SK-N-SH treated with all-trans-retinoic acid at 6 μM for 48 hours (cell line): ENCODE measurements around the gene TLCD1.
A peak's percentile ranks its signal among the peaks of the same experiment; 100 is the strongest.

Source experiments
- ATAC-seq: fragments of 200-7000 bp; cut with Tn5 transposase; 3 replicates; pipeline ENCODE4 v1.9.1; 2020; ENCODE audit warnings: mild to moderate bottlenecking, moderate library complexity
- BACH2 ChIP-seq: fragments of 250-450 bp; sonication (Bioruptor Pico); IDR thresholded peaks from 2 replicates; pipeline ENCODE4 v1.9.0; 2021; ENCODE audit warnings: mild to moderate bottlenecking, borderline replicate concordance
- CSDC2 ChIP-seq: fragments of 250-450 bp; sonication (Bioruptor Pico); IDR thresholded peaks from 2 replicates; pipeline ENCODE4 v1.5.0; 2020; ENCODE audit warnings: mild to moderate bottlenecking, moderate library complexity
- ESRRG ChIP-seq: fragments of 250-450 bp; sonication (Bioruptor Pico); IDR thresholded peaks from 2 replicates; pipeline ENCODE4 v1.6.1; 2021; ENCODE audit warnings: mild to moderate bottlenecking
- GLIS3 ChIP-seq: fragments of 250-450 bp; sonication (Bioruptor Pico); IDR thresholded peaks from 2 replicates; pipeline ENCODE4 v1.5.0; 2020; ENCODE audit warnings: mild to moderate bottlenecking, moderate library complexity
- ISL1 ChIP-seq: fragments of 250-450 bp; sonication (Bioruptor Pico); IDR thresholded peaks from 2 replicates; pipeline ENCODE4 v2.1.2; 2022; ENCODE audit warnings: mild to moderate bottlenecking, moderate library complexity
- OSR1 ChIP-seq: fragments of 250-450 bp; sonication (Bioruptor Pico); IDR thresholded peaks from 2 replicates; pipeline ENCODE4 v1.8.0; 2022; ENCODE audit warnings: moderate library complexity, mild to moderate bottlenecking, inconsistent platforms
- PPARA ChIP-seq: fragments of 250-450 bp; sonication (Bioruptor Pico); IDR thresholded peaks from 2 replicates; pipeline ENCODE4 v1.5.0; 2020; ENCODE audit warnings: mild to moderate bottlenecking, borderline replicate concordance
- SNAI2 ChIP-seq: fragments of 250-450 bp; sonication (Bioruptor Pico); IDR thresholded peaks from 2 replicates; pipeline ENCODE4 v1.5.0; 2020; ENCODE audit warnings: mild to moderate bottlenecking, moderate library complexity
- TCF4 ChIP-seq: fragments of 250-450 bp; sonication (Bioruptor Pico); IDR thresholded peaks from 2 replicates; pipeline ENCODE4 v1.8.0; 2021; ENCODE audit warnings: mild to moderate bottlenecking, moderate library complexity, borderline replicate concordance
- TOX ChIP-seq: fragments of 250-450 bp; sonication (Bioruptor Pico); IDR thresholded peaks from 2 replicates; pipeline ENCODE4 v1.8.0; 2021; ENCODE audit warnings: mild to moderate bottlenecking, moderate library complexity, borderline replicate concordance
- ZFP30 ChIP-seq: fragments of 450-650 bp; formaldehyde crosslinking; IDR thresholded peaks from 2 replicates; pipeline ENCODE4 v1.5.0; 2022; ENCODE audit warnings: mild to moderate bottlenecking, moderate library complexity
- ZNF565 ChIP-seq: fragments of 450-650 bp; formaldehyde crosslinking; conservative IDR thresholded peaks from 2 replicates; pipeline ENCODE4 v1.5.0; 2020; ENCODE audit warnings: low read depth, mild to moderate bottlenecking, moderate library complexity
- ZNF8 ChIP-seq: fragments of 450-650 bp; formaldehyde crosslinking; IDR thresholded peaks from 2 replicates; pipeline ENCODE4 v1.5.0; 2020; ENCODE audit warnings: mild to moderate bottlenecking, moderate library complexity
- TF ChIP-seq, protein P1 (sequence below): fragments of 250-450 bp; sonication (Bioruptor Pico); IDR thresholded peaks from 2 replicates; pipeline ENCODE4 v1.5.1; 2021; ENCODE audit warnings: mild to moderate bottlenecking, moderate library complexity
- TF ChIP-seq, protein P2 (sequence below): fragments of 250-450 bp; sonication (Bioruptor Pico); IDR thresholded peaks from 2 replicates; pipeline ENCODE4 v1.8.0; 2021; ENCODE audit warnings: low read depth, mild to moderate bottlenecking, moderate library complexity, borderline replicate concordance
- TF ChIP-seq, protein P3 (sequence below): fragments of 250-450 bp; sonication (Bioruptor Pico); IDR thresholded peaks from 2 replicates; pipeline ENCODE4 v1.8.0; 2020; ENCODE audit warnings: mild to moderate bottlenecking, moderate library complexity, borderline replicate concordance
- TF ChIP-seq, protein P4 (sequence below): fragments of 250-450 bp; sonication (Bioruptor Pico); IDR thresholded peaks from 2 replicates; pipeline ENCODE4 v1.5.0; 2020; ENCODE audit warnings: mild to moderate bottlenecking, moderate library complexity

The TLCD1 gene

DNA sequence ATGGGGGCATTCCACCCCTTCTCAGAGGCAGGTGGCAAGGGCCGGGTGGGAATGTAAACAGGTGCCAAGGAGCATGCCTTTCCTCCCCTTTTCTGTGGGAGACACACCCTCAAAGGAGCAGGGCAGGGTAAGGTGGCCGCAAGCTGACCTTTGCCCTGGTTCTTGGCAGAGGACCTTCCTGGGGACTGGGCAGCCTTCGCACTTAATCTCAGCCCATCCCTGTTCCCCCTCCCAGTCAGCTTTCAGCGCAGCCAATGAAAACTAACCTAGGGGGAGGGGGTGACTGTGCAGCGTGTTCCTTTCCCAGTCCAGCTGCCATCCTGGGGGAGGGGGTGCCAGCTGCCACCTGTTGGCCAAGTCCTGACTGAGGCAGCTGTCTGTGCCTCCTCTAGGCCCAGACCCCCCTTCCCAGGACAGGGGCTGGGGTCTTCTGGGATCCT is 20.6 kb upstream of the TLCD1 start:
- ATAC-seq: no peak
- TF ChIP-seq, protein P1, sequence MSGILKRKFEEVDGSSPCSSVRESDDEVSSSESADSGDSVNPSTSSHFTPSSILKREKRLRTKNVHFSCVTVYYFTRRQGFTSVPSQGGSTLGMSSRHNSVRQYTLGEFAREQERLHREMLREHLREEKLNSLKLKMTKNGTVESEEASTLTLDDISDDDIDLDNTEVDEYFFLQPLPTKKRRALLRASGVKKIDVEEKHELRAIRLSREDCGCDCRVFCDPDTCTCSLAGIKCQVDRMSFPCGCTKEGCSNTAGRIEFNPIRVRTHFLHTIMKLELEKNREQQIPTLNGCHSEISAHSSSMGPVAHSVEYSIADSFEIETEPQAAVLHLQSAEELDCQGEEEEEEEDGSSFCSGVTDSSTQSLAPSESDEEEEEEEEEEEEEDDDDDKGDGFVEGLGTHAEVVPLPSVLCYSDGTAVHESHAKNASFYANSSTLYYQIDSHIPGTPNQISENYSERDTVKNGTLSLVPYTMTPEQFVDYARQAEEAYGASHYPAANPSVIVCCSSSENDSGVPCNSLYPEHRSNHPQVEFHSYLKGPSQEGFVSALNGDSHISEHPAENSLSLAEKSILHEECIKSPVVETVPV: no peak
- TF ChIP-seq ZNF8 (CRISPR knock-in tag): no peak
- TF ChIP-seq BACH2: no peak
- no peak for TF ChIP-seq PPARA
- no peak for TF ChIP-seq TOX (CRISPR knock-in tag)
- TF ChIP-seq, protein P2, sequence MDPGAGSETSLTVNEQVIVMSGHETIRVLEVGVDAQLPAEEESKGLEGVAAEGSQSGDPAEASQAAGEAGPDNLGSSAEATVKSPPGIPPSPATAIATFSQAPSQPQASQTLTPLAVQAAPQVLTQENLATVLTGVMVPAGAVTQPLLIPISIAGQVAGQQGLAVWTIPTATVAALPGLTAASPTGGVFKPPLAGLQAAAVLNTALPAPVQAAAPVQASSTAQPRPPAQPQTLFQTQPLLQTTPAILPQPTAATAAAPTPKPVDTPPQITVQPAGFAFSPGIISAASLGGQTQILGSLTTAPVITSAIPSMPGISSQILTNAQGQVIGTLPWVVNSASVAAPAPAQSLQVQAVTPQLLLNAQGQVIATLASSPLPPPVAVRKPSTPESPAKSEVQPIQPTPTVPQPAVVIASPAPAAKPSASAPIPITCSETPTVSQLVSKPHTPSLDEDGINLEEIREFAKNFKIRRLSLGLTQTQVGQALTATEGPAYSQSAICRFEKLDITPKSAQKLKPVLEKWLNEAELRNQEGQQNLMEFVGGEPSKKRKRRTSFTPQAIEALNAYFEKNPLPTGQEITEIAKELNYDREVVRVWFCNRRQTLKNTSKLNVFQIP (CRISPR knock-in tag): no peak
- TF ChIP-seq ESRRG (CRISPR knock-in tag): no peak
- TF ChIP-seq ISL1: no peak

DNA sequence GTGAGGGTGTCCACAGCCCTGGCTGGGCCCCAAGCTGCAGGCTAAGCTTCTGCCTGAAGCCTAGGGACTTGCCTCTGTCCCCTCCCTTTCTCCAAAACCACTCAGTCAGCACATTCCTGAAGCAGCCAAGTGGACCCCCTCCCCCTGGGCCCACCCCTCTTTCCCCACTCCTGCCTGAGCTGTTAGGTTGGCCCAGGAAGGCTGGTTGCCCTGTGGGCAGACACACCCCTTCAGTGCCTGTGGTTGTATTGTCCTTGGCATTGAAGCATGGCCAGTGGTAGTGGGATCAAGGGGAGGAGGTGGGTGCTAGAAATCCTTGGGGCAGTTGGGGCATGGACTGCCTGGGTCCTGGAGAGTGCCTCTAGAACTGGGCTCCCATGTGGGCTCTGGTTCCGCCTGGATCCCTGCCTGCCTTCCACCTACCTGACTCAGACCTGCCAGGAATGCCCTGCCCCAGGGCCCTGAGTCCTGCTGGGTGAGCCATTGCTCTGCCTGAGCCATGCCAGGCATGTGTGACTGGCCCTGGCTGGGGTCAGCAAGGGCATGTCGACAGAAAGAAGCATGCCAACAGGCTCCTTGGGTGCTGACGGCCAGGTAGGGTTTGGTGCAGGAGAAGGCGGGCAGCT is 19.9 kb upstream of the TLCD1 start:
- ATAC-seq: no peak
- no peak for TF ChIP-seq ESRRG (CRISPR knock-in tag)
- TF ChIP-seq SNAI2 (CRISPR knock-in tag): no peak

DNA sequence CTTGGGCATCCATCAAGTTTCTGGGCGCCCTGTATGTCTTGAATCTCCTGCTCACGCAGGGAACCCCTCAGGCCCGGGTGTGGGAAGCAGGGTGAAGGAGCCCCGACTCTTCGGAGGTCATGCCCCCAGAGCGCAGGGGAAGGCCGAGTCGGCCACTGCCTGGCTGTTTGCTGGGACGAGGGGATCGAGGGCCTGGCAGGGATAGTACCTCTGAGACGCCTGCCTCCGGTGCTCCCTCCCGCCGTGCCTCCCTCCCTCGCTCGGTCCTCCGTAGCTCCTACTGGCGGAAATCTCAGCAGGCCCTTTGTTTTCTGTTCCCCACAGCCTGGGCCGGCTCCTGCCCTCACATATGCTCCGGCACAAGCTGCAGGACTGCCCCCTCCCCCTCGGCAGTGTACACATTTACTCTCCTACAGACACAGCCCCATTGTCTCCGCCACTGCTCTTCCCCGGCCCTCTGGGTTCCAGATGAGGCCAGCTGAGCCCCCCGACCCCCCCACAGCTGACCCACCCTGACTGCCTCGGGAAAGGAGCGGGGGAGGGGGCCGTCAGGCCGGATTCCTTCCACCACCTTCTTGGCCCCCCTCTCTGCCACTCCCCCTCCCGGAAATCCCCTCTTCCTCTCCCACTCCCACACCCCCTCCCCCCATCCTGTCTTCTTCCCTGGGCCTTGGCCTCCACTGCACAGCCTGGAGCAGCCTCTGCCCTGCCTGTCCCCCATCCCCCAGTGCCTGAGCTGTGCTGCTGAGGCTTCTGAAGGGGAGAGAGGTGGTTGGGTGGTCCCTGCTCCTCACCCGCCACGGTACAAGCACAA is 19.1 kb upstream of the TLCD1 start:
- peak; percentile 6 for ATAC-seq
- no peak for TF ChIP-seq ZFP30 (CRISPR knock-in tag)
- no peak for TF ChIP-seq ZNF565
- no peak for TF ChIP-seq BACH2
- no peak for TF ChIP-seq ISL1
- TF ChIP-seq CSDC2: no peak
- TF ChIP-seq ESRRG (CRISPR knock-in tag): no peak
- TF ChIP-seq ZNF8 (CRISPR knock-in tag): no peak
- no peak for TF ChIP-seq PPARA
- TF ChIP-seq SNAI2 (CRISPR knock-in tag): no peak
- no peak for TF ChIP-seq TOX (CRISPR knock-in tag)
- TF ChIP-seq GLIS3 (CRISPR knock-in tag): no peak
- no peak for TF ChIP-seq TCF4

DNA sequence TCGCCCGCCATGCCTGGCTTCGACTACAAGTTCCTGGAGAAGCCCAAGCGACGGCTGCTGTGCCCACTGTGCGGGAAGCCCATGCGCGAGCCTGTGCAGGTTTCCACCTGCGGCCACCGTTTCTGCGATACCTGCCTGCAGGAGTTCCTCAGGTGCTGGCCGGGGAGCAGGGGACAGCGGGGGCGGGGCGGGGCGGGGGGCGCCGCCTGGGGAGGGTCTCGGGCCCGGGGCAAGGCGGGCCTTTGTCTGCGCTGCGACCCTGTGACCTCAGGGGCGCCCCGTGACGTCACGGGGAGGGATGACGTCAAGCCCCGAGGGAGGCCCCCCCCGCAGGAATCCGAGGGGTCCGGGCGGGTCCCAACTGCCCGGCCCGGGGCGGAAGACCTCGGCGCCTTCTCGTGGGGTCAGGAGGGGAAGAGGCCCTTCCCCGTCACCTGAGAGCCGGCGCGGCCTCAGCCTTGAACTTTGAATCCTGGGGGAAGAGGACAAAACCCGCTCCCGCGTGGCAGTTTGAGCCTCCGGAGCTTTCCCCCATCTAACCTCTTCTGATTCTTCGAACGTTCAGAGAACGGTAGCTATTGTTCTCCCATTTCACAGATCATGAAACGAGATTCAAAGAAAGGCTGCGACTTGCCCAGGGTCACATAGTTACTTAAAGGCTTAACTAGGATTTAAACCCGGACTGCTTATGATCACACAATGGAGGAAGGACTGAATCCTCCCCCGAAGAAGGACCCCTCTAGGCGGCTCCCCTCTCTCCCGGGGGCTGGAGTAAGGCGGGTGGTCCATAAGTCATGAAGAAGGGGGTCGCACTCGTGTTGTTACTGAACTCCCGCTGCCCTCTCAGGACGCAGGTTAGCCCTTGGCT is 18.3 kb upstream of the TLCD1 start:
- ATAC-seq: no peak
- no peak for TF ChIP-seq GLIS3 (CRISPR knock-in tag)
- TF ChIP-seq, protein P3, sequence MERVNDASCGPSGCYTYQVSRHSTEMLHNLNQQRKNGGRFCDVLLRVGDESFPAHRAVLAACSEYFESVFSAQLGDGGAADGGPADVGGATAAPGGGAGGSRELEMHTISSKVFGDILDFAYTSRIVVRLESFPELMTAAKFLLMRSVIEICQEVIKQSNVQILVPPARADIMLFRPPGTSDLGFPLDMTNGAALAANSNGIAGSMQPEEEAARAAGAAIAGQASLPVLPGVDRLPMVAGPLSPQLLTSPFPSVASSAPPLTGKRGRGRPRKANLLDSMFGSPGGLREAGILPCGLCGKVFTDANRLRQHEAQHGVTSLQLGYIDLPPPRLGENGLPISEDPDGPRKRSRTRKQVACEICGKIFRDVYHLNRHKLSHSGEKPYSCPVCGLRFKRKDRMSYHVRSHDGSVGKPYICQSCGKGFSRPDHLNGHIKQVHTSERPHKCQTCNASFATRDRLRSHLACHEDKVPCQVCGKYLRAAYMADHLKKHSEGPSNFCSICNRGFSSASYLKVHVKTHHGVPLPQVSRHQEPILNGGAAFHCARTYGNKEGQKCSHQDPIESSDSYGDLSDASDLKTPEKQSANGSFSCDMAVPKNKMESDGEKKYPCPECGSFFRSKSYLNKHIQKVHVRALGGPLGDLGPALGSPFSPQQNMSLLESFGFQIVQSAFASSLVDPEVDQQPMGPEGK (CRISPR knock-in tag): peak; percentile 60; the same call in 1 of the 2 replicates

DNA sequence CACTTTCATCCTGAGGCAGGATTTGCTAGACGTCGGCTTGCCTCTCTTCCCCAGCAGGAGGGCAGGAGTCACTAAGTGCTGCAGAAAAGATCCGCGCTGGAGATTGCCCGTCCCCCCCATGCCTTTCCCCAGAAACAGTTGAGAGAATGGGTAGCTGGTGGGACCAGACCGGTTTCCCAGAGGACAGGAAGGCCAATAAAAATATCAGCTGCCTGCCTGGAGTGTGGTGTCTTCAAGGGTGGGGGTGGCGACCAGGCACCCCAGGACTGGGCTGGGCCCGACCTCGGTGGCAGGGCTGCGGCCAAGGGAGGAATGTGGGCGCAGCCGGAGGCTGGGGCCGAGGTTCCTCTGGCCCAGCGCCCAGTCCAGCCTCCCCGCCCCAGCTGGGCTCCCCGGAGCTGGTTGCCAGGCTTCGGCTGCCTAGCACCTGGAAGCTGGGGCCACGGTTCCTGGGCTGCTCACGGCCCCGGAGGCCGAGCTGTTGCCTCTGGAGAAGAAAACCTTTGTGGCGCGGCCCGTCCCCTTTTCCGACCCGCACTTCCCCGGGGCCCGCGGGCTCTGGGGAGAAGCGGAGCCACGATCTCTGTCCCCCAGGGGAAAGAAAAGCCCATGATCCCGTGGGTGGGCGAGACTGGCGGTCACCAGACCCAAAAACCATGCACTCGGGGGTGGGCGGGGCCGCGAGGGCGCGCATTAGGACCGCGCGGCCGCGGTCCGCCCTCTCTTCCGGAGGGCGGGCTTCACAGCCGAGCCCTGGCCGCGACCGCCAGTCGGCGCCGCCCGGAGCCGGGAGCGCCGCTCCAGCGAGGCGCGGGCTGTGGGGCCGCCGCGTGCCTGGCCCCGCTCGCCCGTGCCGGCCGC is 17.4 kb upstream of the TLCD1 start, which contains the start of gene TRAF4:
TSS of gene TRAF4 (plus strand) at position 769 of the 861 bp plus-strand sequence. CDS start 102 bp downstream, outside the sequence.
- ATAC-seq: peak; percentile 76
- TF ChIP-seq, protein P4, sequence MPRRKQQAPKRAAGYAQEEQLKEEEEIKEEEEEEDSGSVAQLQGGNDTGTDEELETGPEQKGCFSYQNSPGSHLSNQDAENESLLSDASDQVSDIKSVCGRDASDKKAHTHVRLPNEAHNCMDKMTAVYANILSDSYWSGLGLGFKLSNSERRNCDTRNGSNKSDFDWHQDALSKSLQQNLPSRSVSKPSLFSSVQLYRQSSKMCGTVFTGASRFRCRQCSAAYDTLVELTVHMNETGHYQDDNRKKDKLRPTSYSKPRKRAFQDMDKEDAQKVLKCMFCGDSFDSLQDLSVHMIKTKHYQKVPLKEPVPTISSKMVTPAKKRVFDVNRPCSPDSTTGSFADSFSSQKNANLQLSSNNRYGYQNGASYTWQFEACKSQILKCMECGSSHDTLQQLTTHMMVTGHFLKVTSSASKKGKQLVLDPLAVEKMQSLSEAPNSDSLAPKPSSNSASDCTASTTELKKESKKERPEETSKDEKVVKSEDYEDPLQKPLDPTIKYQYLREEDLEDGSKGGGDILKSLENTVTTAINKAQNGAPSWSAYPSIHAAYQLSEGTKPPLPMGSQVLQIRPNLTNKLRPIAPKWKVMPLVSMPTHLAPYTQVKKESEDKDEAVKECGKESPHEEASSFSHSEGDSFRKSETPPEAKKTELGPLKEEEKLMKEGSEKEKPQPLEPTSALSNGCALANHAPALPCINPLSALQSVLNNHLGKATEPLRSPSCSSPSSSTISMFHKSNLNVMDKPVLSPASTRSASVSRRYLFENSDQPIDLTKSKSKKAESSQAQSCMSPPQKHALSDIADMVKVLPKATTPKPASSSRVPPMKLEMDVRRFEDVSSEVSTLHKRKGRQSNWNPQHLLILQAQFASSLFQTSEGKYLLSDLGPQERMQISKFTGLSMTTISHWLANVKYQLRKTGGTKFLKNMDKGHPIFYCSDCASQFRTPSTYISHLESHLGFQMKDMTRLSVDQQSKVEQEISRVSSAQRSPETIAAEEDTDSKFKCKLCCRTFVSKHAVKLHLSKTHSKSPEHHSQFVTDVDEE (CRISPR knock-in tag): peak; percentile 5; the same call in 1 of the 2 replicates
- TF ChIP-seq OSR1 (CRISPR knock-in tag) (no peak), CSDC2 (no peak)
- TF ChIP-seq, protein P1: no peak
- TF ChIP-seq, protein P3 (CRISPR knock-in tag): peak; percentile 83; the same call in 1 of the 2 replicates
